ENCODE results near the gene HPN.
A peak's percentile ranks its signal among the peaks of the same experiment; 100 is the strongest.

HPN gene

DNA sequence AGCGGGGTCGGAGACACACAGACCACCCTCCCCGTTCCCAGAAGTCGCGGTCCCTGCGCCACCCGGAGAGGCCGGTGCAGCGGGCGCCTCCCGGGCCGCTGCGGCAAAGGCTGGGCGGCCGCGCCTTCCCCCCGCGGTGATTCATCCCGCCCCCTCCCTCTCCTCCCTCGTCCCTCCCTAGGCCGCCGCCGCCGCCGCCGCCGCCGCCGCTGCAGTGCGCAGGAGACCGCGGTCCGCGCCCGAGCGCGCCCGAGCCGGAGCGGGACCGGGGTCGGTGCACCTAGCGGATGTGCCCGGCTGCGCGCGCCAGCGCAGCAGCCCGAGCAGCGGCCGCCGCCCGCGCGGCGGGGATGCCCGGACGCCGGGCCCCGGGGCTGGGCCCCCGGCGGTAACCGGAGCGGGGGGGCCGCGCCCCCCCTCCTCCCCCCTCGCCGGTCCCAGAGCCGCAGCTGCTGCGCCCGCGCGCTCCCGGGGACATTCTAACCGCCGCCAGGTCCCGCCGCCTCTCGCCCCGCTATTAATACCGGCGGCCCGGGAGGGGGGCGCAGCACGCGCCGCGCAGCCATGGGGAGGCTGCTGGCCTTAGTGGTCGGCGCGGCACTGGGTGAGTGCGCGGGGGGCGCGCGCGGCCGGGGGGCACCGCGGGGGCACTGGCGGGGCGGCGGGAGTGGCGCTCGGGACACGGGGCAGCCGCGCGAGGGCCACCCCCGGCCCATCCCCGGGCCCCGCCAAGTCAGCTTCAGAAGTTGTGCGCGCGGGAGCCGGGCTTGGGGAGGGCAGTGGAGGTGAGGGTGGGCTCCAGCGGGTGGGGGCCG is 11.1 kb upstream of the HPN start, which contains the start of gene SCN1B:
TSS of gene SCN1B (plus strand) at position 214 of the 815 bp plus-strand sequence. CDS start at position 565, 351 bp downstream.
- H3K4me1 ChIP-seq (ENCODE audit: insufficient read depth, low read length): peaks cover 4% of the 10 kb centered on the region
- peak within 1 kb of the TSS; percentile 14 for H3K27ac ChIP-seq (ENCODE audit: low read depth, low read length)
- no peak within 1 kb of the TSS for H3K9ac ChIP-seq (ENCODE audit: low read length)
- H3K36me3 ChIP-seq (ENCODE audit: insufficient read depth, low read length): peaks cover 14% of the 10 kb centered on the region
- no peaks in the 10 kb centered on the region for H3K9me3 ChIP-seq (ENCODE audit: low read length)
- no peaks in the 10 kb centered on the region for H3K27me3 ChIP-seq (ENCODE audit: control insufficient read depth in 1 of 2, insufficient read depth in 2 of 2, low read length in 2 of 2)
- H3K4me3 ChIP-seq (ENCODE audit: low read depth in 1 of 2, low read length in 2 of 2): peak within 1 kb of the TSS; percentile 32 to 58

DNA sequence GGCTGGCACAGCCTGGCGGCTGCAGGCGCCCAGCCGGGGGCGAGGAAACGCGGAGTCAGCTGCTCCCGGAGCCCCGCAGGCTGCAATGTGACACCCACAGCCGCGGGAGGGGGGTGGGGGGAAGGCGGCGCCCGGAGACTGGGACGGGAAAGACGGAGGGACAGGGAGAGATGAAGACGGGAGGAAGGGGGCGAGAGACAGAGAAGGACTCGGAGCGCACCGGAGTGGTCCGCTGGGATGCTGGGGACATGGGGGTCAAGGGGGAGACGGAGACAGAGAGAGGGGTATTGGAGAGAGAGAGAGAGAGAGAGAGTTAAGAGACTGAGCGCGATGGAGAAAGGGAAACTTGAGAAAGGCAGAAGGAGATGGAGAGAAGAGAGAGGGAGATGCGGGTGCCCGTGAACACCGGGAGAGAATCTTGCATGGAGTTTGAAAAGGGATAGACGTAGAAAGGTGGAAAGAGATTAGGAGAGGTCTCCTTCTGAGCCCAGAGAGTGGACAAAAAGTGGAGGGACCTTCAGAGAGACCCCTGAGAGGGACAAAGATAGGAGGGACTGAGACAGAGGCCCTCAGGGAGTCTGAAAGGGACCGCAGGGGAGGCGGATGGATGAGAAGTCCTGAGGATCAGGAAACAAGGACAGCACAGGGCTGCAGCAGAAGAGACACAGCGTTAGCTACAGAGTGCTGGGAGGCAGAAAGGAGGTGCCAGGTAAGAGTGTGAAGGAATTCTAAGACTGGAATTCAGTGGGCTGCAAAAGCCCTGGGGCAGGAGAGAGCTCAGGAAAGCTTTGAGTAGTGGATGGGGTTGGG is 10.2 kb upstream of the HPN start:
- no peaks in the 10 kb centered on the region for H3K27me3 ChIP-seq (ENCODE audit: control insufficient read depth in 1 of 2, insufficient read depth in 2 of 2, low read length in 2 of 2)
- peaks cover 10% of the 10 kb centered on the region for H3K36me3 ChIP-seq (ENCODE audit: insufficient read depth, low read length)
- no peaks in the 10 kb centered on the region for H3K9me3 ChIP-seq (ENCODE audit: low read length)
- H3K4me3 ChIP-seq (ENCODE audit: low read depth in 1 of 2, low read length in 2 of 2): peak overlapping the region; percentile 32 to 58
- H3K27ac ChIP-seq (ENCODE audit: low read depth, low read length): peak overlapping the region; percentile 14
- peaks cover 4% of the 10 kb centered on the region for H3K4me1 ChIP-seq (ENCODE audit: insufficient read depth, low read length)
- no peak overlapping the region for H3K9ac ChIP-seq (ENCODE audit: low read length)

DNA sequence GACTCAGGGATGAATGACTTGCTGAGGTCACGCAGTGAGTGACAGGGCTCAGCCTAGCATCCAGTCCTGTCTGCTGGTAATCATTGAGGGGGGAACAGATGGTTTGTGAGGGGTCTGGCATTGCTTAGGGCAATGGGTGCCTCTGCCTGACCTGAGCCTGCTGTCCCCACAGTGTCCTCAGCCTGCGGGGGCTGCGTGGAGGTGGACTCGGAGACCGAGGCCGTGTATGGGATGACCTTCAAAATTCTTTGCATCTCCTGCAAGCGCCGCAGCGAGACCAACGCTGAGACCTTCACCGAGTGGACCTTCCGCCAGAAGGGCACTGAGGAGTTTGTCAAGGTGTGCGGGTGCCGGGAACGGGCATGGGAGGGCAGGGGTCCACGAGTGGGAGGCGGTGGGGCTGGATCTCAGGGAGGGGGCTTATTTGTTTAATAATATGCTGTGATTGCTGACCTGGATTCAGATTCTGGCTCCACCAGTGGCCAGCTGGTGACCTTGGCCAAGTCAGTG is 9.1 kb upstream of the HPN start:
- Histone ChIP-seq H3K9me3 (ENCODE audit: low read length) (no peaks in the 10 kb centered on the region), H3K36me3 (ENCODE audit: insufficient read depth, low read length) (peaks cover 2% of the 10 kb centered on the region), H3K27me3 (ENCODE audit: control insufficient read depth in 1 of 2, insufficient read depth in 2 of 2, low read length in 2 of 2) (no peaks in the 10 kb centered on the region), H3K4me1 (ENCODE audit: insufficient read depth, low read length) (peaks cover 4% of the 10 kb centered on the region), H3K4me3 (ENCODE audit: low read depth in 1 of 2, low read length in 2 of 2) (no peak overlapping the region), H3K9ac (ENCODE audit: low read length) (no peak overlapping the region), H3K27ac (ENCODE audit: low read depth, low read length) (no peak overlapping the region)

DNA sequence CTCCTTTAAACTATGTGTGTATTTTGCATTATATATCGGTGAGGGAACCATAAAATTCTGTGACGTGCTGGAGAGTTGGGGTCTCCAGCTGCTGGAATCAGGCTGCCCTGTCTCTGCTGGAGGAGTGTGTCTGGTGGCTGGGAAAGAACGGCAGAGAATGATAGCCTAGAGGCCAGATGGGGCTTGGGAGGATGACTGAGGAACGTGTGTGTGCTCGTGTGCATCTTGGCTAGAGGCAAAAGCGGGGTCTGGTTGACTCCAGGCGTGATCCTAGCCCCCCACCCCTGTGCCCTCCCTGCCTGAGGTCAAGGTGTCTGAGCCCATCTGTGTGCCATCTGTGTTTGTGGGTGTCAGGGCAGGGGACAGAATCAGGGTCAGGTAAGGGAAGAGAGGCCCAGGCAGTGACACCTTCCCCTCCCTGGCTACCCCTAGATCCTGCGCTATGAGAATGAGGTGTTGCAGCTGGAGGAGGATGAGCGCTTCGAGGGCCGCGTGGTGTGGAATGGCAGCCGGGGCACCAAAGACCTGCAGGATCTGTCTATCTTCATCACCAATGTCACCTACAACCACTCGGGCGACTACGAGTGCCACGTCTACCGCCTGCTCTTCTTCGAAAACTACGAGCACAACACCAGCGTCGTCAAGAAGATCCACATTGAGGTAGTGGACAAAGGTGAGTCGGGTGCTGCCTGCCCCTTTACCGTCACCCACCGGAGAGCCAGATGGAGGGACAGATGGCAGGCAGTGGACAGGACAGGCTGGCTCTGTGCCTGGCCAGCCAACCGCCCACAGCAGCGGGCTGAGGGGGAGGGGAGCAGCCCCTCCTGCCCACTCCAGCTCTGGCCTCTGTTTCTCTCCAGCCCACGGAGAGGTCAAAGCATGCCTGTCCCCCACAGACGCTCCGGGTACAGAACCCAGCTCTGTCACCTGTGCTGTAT is 8.2 kb upstream of the HPN start:
- Histone ChIP-seq H3K4me3 (ENCODE audit: low read depth in 1 of 2, low read length in 2 of 2) (no peak overlapping the region), H3K27ac (ENCODE audit: low read depth, low read length) (no peak overlapping the region), H3K4me1 (ENCODE audit: insufficient read depth, low read length) (peaks cover 4% of the 10 kb centered on the region), H3K27me3 (ENCODE audit: control insufficient read depth in 1 of 2, insufficient read depth in 2 of 2, low read length in 2 of 2) (no peaks in the 10 kb centered on the region), H3K36me3 (ENCODE audit: insufficient read depth, low read length) (no peaks in the 10 kb centered on the region), H3K9me3 (ENCODE audit: low read length) (no peaks in the 10 kb centered on the region), H3K9ac (ENCODE audit: low read length) (no peak overlapping the region)

DNA sequence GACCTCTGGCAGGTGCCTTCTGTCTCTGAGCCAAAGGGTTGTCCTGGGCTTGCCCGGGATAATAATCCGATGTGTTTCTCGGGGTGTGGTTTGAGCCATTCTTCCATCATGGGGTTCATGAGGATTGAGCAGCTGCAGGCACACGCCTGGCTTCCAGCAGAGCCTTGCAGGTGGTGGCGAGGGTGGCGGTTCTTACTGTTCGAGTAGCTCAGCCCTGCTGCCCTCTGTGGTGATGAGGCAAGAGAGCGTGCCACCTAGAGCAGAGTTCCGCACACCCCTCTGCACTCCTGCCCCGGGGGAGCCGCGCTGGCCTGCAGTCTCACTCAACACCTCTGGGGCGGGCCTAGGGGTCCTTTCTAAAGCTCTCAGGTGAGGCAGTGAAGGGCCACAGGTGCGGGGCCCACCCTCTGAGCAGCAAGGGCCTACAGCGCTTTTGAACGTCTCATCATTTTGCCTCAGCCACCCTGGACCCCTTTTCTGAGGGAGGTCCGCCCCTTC is 7.5 kb upstream of the HPN start:
- Histone ChIP-seq H3K9ac (ENCODE audit: low read length) (no peak overlapping the region), H3K36me3 (ENCODE audit: insufficient read depth, low read length) (no peaks in the 10 kb centered on the region), H3K9me3 (ENCODE audit: low read length) (no peaks in the 10 kb centered on the region), H3K27me3 (ENCODE audit: control insufficient read depth in 1 of 2, insufficient read depth in 2 of 2, low read length in 2 of 2) (peaks cover 0 to 1% of the 10 kb centered on the region in 2 donors), H3K4me1 (ENCODE audit: insufficient read depth, low read length) (peaks cover 4% of the 10 kb centered on the region), H3K27ac (ENCODE audit: low read depth, low read length) (no peak overlapping the region), H3K4me3 (ENCODE audit: low read depth in 1 of 2, low read length in 2 of 2) (no peak overlapping the region)

DNA sequence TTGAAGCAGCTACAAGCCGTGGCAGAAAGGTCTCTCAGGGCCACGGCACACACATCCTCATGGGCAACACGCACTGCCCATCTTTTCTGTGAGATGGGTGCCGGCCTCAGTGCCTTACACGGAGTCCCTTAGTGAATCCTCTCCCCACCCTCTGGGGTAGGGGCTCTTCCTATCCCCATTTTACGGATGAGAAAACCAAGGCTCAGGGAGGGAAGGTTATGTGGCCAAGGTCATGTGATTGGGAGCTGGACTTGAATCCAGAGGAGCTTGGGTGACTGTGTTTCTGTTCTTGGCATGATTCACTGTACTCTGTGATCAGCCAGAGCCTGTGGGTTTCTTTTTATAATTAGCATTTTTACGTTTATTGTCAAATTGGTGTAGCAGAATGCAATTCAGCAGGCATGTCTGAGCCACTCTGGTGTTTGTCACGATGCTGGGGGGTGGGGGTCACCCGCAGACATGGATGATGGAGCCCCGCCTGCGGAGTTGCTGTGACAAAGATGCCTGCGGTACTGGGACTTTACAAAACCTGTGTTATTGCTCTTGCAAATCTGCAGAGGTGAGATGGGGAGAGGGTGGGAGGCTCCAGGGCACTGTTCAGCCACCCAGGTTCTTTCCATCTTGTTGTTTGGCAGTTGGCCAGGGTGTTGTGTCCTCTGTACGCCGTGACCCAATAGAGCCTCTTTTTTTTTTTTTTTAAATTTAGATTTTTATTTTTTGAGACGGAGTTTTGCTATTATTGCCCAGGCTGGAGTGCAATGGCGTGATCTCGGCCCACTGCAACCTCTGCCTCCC is 6.7 kb upstream of the HPN start:
- no peaks in the 10 kb centered on the region for H3K9me3 ChIP-seq (ENCODE audit: low read length)
- H3K27ac ChIP-seq (ENCODE audit: low read depth, low read length): no peak overlapping the region
- no peak overlapping the region for H3K4me3 ChIP-seq (ENCODE audit: low read depth in 1 of 2, low read length in 2 of 2)
- no peak overlapping the region for H3K9ac ChIP-seq (ENCODE audit: low read length)
- H3K36me3 ChIP-seq (ENCODE audit: insufficient read depth, low read length): no peaks in the 10 kb centered on the region
- peaks cover 0 to 9% of the 10 kb centered on the region in 2 donors for H3K27me3 ChIP-seq (ENCODE audit: control insufficient read depth in 1 of 2, insufficient read depth in 2 of 2, low read length in 2 of 2)
- H3K4me1 ChIP-seq (ENCODE audit: insufficient read depth, low read length): peaks cover 2% of the 10 kb centered on the region

DNA sequence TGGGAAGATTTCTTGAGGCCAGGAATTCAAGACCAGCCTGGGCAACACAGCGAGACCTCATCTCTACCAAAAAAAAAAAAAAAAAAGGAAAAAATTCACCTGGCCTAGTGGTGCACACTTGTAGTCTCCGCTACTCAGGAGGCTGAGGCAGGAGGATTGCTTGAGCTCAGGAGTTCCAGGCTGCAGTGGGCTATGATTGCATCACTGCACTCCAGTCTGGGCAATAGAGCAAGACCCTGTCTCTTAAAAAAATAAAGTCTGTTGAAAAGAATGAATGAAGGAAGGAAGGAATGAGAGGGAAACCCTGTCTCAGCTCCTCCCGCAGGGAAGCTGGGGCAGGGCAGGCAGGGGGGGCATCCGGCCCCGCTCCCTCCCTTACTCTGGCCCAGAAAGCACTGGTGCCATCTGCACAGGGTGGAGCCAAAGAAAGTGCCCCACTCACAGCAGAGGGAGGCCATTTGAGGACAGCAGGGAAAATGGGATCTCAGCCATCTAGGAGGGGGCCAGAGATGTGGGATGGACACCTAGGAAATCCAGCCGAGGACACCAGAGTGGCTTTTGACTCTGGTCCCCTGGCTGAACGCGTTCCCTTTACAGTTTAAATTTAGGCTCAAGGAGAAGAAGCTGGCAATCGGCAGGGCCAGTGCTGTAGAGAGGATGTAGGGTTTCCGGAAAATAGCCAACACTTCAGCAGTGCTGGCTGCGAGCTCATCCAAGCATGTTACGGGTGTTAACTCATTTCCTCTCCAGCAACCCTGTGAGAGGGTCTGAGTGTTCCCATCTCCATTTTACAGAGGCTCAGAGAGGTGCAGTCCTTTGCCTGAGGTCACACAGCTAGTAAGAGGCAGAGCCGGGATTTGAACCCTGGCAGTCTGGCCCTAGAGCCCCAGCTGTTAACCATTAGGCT is 3.6 kb upstream of the HPN start:
- Histone ChIP-seq H3K36me3 (ENCODE audit: insufficient read depth, low read length) (no peaks in the 10 kb centered on the region), H3K4me3 (ENCODE audit: low read depth in 1 of 2, low read length in 2 of 2) (no peak overlapping the region), H3K27me3 (ENCODE audit: control insufficient read depth in 1 of 2, insufficient read depth in 2 of 2, low read length in 2 of 2) (peaks cover 0 to 28% of the 10 kb centered on the region in 2 donors), H3K9ac (ENCODE audit: low read length) (no peak overlapping the region), H3K27ac (ENCODE audit: low read depth, low read length) (no peak overlapping the region), H3K4me1 (ENCODE audit: insufficient read depth, low read length) (peaks cover 9% of the 10 kb centered on the region), H3K9me3 (ENCODE audit: low read length) (no peaks in the 10 kb centered on the region)

DNA sequence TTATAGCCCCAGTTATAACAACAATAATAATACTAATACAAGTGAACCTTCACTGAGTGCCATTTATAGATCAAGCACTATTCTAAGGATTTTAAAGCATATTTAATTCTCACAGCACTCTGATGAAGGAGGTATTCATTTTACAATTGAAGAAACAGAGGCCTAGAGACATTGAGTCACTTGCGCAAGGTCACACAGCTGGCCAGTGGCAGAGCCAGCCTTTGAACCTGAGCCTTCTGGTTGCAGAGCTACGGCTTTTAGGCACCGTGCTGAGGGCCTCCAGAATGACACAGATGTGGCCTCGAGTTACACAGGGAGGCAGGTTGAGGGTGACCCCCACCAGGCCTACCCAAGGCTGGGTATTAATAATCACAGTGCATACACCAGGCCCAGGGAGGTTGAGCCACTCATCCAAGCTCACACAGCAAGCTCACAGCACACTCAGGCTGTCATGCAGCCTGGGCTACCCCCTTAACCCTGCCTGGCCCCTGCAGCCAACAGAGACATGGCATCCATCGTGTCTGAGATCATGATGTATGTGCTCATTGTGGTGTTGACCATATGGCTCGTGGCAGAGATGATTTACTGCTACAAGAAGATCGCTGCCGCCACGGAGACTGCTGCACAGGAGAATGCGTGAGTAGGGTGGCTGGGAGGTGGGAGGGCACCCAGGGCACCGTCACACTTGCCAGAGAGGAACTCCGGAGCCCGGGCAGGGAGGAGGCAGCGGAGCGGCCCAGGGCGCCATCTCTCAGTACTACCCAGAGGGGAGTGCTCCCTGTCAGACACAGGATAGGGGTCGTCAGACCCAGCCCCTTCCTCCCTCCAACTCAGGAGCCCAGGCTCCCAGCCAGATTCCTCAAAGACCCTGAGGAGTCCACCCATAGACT is 2.7 kb upstream of the HPN start:
- no peak overlapping the region for H3K9ac ChIP-seq (ENCODE audit: low read length)

More for the DNA sequence above, 2.7 kb upstream of the HPN start:
- peaks cover 9% of the 10 kb centered on the region for H3K4me1 ChIP-seq (ENCODE audit: insufficient read depth, low read length)
- H3K9me3 ChIP-seq (ENCODE audit: low read length): no peaks in the 10 kb centered on the region
- H3K36me3 ChIP-seq (ENCODE audit: insufficient read depth, low read length): no peaks in the 10 kb centered on the region
- no peak overlapping the region for H3K4me3 ChIP-seq (ENCODE audit: low read depth in 1 of 2, low read length in 2 of 2)
- no peak overlapping the region for H3K27ac ChIP-seq (ENCODE audit: low read depth, low read length)
- H3K27me3 ChIP-seq (ENCODE audit: control insufficient read depth in 1 of 2, insufficient read depth in 2 of 2, low read length in 2 of 2): peaks cover 0 to 28% of the 10 kb centered on the region in 2 donors
